Forelimb muscle (tissue), 1 donor: ENCODE results near the gene GSG1L. TPM values are rescaled to one million over a fixed set of nuclear protein-coding genes. Genes with fewer than 3 reads are reported as not detected.

Source experiments
- DNase-seq: peaks from one replicate; pipeline ENCODE4 v3.0.0-alpha.2; 2013; ENCODE audit warnings: low read depth
- polyA plus RNA-seq: library from polyadenylated mRNA; unstranded; fragments of 120-200 nt; gene quantifications from one replicate; pipeline ENCODE4 v1.2.1, GENCODE V29; 2013; ENCODE audit not compliant: insufficient read length

Gene GSG1L
- polyA plus RNA-seq, 1 donor: 2.0 TPM

GRCh38 chr16:28091656-28092055 is 28.1 kb upstream of the GSG1L start:
- DNase-seq: no peak

- DNase-seq: no peak
Observed at GRCh38 chr16:28090646-28091377, 27.3 kb upstream of the GSG1L start.

DNA sequence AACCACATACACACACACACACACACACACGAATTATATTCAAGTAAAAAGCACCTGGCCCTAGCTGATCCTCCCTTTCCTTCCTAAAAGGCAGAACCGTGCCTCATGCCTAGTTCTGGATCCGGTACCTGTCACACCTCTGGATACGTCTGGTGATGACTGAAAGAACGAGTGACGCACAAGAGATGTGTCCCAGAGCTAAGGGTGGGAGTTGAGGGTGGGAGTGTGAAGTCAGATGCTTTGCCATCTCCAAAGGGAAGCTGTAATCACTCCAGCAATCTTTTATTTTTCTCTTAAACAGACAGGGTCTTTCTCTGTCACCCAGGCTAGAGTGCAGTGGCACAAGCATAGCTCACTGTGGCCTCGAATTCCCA is 26.5 kb upstream of the GSG1L start:
- no peak for DNase-seq

GRCh38 chr16:28089205-28089991 is 25.9 kb upstream of the GSG1L start:
- DNase-seq: no peak

DNA sequence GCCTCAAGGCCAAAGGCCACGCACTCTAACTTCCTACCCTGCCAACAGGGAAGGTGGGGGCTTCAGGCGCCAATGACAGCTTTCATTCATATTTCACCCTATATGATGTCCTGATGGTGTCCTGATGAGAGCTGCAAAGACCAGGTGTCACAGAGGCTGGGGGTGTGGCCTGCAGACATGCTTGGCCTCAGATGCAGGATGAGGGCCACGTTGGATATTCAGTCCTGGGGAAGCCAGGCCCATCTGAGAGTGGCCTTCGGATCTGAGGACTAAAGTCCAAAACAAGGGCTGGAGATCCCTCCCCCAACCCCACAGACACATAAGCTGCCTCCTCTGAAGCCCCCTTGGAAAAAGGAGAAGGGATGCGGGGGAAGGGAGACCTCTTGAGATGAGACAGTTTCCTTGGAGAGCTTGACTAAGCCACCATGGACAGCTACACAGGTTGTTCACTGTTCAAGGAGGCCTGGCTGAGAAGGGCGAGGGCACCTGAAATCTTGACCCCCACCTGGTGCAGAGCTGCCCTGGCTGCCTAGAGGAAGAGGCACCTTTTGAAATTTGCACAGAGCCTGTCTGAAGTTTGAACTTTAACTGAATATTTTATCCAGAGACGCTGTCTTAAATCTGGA is 24.3 kb upstream of the GSG1L start:
- no peak for DNase-seq

GRCh38 chr16:28087140-28087660 is 23.7 kb upstream of the GSG1L start:
- DNase-seq: no peak

DNA sequence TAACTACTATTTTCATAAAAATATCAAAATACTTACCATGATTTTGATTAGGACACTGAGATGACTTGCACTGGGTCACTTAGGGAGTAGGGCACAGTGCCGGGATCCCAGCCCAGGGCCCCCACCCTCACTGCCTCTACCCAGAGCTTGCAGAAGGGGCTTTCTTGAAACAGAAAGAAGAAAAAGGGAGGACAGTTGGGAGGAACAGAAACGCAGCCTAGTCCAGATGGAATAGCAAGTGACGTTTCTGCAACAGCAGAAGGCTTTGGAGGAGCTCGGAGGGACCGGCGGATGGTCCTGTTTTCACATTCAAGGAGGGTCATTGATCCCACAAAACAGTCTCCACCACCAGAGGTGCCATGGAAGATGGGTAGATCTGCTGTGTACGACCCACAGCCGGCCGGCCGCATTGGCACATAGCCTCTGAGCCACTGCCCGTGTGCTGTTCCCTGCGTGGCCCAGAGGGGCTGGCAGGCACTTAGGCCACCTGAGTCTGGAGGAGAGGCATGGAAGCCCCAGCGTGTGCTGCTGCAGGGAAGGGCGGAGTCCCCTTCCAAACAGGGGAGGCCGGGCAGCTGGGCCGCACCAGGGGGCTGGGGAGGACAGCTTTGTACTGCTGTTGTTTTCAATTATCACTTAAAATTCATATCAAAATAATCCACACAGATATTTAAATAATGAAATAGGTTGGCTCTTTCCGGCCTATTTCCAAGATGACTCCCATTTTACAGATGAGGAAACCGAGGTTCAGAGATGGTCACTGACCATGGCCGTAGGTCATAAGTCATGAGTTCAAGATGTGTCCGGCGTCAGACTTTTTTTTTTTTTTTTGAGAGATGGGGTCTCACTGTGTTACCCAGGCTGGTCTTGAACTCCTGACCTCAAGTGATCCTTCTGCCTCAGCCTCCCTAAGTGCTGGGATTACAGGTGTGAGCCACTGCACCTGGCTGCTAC is 22.9 kb upstream of the GSG1L start:
- DNase-seq: no peak

GRCh38 chr16:28085389-28086171 is 22.1 kb upstream of the GSG1L start:
- DNase-seq: no peak

- DNase-seq: no peak
Observed at GRCh38 chr16:28084209-28084608, 20.7 kb upstream of the GSG1L start.

DNA sequence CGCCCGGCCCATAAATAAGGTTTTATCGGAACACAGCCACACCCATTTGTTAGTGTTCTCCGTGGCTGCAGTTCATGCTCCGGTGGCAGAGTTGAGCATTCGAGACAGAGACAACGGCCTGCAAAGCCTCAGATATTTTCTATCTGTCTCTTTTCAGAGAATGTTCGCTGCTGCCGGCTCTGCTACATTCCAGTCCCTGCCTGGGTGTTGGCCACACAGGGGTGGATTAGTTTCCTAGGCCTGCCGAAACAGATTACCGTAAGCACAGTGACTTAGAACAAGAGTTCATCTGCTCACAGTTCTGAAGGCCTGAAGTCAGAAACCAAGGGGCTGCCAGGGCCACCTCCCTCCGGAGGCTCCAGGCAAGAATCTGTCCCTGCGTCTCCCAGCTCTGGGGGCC is 19.1 kb upstream of the GSG1L start:
- no peak for DNase-seq

DNA sequence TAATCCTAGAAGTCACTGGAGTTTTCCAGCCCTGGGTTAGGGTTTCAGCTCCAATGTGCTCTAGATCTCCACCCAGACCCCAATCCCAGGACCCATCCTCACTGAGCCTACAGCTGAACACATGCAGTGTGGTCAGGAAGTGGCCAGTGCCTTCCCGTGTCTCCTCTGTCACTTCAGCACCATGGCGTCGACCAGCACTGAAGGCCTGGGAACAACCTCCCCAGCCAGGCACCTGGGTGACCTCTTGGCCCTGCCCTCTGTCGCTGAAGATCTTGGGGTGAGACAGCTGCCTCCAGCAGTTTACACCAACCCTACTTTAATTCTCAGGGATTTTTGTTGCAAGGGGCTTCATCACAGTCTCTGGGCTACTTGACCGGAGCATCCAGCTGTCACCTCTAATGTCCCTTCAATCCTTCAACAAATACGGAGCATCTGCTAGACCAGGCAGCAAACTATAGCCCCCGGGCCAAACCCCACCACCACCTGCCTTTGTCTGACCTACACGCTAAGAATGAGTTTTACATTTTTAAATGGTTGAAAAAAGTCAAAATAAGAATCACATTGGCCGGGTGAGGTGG is 18.0 kb upstream of the GSG1L start:
- no peak for DNase-seq

DNA sequence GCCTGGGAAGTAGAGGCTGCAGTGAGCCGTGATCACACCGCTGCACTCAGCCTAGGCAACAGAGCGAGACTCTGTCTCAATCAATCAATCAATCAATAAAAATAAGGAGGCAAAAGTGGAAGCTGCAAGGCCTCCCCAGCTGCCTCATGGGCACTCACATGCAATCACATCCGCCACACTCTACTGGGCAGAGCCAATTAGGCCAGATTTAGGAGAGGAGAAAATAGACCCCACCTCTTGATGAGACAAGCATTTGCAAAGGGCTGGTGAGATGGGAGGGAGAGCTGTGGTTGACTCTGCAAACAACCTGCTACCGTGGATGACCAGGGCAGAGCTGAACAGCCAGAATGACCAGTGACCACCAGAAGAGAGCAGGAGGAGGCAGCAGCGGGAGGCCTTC is 14.7 kb upstream of the GSG1L start:
- DNase-seq: no peak

- DNase-seq: no peak
Observed at GRCh38 chr16:28073836-28074235, 10.3 kb upstream of the GSG1L start.

DNA sequence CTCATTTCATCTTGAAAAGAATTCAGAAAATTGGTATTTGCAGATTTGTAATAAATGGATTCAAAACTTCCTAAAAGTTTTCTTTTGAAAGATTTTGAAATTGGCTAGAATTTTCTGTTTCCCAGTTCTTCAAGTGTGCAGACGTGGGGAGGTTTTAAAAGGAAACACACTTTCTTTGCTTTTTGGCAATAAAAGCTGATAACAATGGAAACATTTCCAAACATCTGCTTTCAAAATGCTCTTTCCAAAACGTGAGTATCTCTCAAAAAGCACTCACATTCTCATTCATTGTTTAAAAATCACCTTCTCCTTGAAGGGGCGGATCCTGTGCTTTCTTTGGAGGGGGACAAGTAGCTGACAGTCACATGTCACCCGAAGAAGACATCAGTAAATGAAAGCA is 8.6 kb upstream of the GSG1L start:
- no peak for DNase-seq

- DNase-seq: no peak
Observed at GRCh38 chr16:28069971-28070794, 6.7 kb upstream of the GSG1L start.

DNA sequence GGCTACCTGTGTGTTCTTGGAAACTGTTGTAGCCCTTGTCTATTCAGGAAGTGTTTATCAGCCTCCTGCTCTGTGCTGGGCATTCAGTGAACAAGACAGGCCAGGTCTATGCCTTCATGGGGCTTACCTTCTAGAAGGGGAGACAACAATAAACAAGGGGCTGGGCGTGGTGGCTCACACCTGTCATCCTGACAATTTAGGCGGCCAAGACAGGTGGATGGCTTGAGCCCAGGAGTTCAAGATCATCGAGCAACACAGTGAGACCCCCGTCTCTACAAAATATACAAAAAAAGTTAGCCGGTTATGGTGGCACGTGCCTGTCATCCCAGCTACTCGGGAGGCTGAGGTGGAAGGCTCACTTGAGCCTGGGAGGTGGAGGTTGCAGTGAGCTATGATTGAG is 5.5 kb upstream of the GSG1L start:
- DNase-seq: no peak

- no peak for DNase-seq
Observed at GRCh38 chr16:28067604-28068379, 4.3 kb upstream of the GSG1L start.

DNA sequence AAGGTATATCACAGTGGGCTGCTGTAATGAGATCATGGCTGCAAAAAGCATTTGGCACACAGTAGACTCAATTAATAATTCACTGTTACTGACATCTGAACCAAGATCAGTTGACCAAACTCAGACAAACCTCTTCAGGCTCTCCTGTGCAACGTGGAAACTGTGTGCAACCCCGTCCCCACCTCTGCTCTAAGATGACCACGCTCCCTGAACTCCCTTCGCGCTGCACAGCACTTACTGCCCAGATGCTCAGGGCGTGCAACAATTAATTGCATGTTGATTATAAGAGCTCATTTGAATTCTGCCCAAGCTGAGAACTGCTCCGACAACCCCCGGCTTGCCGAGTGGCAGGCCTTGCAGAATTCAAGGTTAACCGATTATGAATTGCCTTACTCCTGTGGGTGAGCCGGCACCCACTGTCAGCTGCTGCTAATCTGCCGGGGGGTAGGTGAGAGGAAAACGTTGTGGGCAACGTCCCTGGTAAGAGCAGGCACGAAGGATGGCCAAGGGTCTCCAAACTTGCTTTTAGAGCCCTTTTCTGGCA is 1.3 kb upstream of the GSG1L start:
- no peak for DNase-seq
